GM12891 (cell line): ENCODE results near the gene COG7.

Source experiments
- PAX5 ChIP-seq: IDR thresholded peaks from 2 replicates; pipeline ENCODE4 v1.6.1; 2011; ENCODE audit warnings: low read length, moderate library complexity, mild to moderate bottlenecking; ENCODE audit not compliant: insufficient read depth, severe bottlenecking
- POLR2A ChIP-seq: IDR thresholded peaks from 2 replicates; pipeline ENCODE4 v1.6.1; 2011; ENCODE audit warnings: low read depth, low read length, control low read depth
- POLR2AphosphoS5 ChIP-seq: IDR thresholded peaks from 2 replicates; pipeline ENCODE4 v1.6.1; 2011; ENCODE audit warnings: low read depth, low read length, control low read depth
- POU2F2 ChIP-seq: IDR thresholded peaks from 2 replicates; pipeline ENCODE4 v1.6.1; 2011; ENCODE audit warnings: low read depth, mild to moderate bottlenecking, control low read depth, low read length, moderate library complexity
- TAF1 ChIP-seq: IDR thresholded peaks from 2 replicates; pipeline ENCODE4 v1.6.1; 2011; ENCODE audit warnings: low read depth, low read length, control low read depth

GRCh38 chr16:23351360-23351759 lies 101.6 kb downstream of the COG7 start:
- TF ChIP-seq POLR2AphosphoS5 (no peak), POLR2A (no peak), TAF1 (no peak), POU2F2 (no peak), PAX5 (no peak)
